Activated naive CD8-positive, alpha-beta T cell treated with anti-CD3 and anti-CD28 coated beads, Interleukin-2, amount 10 ng/mL, durations not matched to agents 7 days and 5 days (primary cell): ENCODE measurements around the gene DONSON. TPM values are rescaled to one million over a fixed set of nuclear protein-coding genes. Genes with fewer than 3 reads are reported as not detected.
"Not testable (repeated sequence)": the region's sequence is repeated elsewhere in the genome, so short reads cannot be mapped to it uniquely, and the experiment has no call there.

Source experiments
- ATAC-seq: fragments of 150-1000 bp; cut with Tn5 transposase; one replicate; pipeline ENCODE4 v1.10.0; 2021; ENCODE audit warnings: low read depth, moderate library complexity
- POLR2A ChIA-PET: fragments of 350-600 bp; sonication (Branson Sonifier 250); formaldehyde crosslinking; loops from one replicate; lab custom pipeline; 2021; ENCODE audit warnings: antibody characterized with exemption; lab: Charles Lee
- DNase-seq: peaks from one replicate; pipeline ENCODE4 v3.0.0; 2021
- H3K27ac Mint-ChIP-seq: one replicate; pipeline ENCODE4 v1.8.0; 2022; ENCODE audit warnings: mild to moderate bottlenecking, mixed read lengths
- H3K27me3 Mint-ChIP-seq: one replicate; pipeline ENCODE4 v1.8.0; 2022; ENCODE audit warnings: mild to moderate bottlenecking, moderate library complexity, mixed read lengths
- H3K36me3 Mint-ChIP-seq: one replicate; pipeline ENCODE4 v1.8.0; 2021; ENCODE audit warnings: mild to moderate bottlenecking, mixed read lengths
- H3K4me1 Mint-ChIP-seq: one replicate; pipeline ENCODE4 v1.8.0; 2021; ENCODE audit warnings: mixed read lengths
- H3K4me3 Mint-ChIP-seq: one replicate; pipeline ENCODE4 v1.8.0; 2022; ENCODE audit warnings: mild to moderate bottlenecking, moderate library complexity, mixed read lengths
- H3K9me3 Mint-ChIP-seq: one replicate; pipeline ENCODE4 v1.8.0; 2021; ENCODE audit warnings: mixed read lengths
- total RNA-seq, 2 experiments: library from RNA; stranded (reverse); gene quantifications; one replicate each; pipeline ENCODE4 v1.2.3, GENCODE V29; 2021

The DONSON gene, protein sequence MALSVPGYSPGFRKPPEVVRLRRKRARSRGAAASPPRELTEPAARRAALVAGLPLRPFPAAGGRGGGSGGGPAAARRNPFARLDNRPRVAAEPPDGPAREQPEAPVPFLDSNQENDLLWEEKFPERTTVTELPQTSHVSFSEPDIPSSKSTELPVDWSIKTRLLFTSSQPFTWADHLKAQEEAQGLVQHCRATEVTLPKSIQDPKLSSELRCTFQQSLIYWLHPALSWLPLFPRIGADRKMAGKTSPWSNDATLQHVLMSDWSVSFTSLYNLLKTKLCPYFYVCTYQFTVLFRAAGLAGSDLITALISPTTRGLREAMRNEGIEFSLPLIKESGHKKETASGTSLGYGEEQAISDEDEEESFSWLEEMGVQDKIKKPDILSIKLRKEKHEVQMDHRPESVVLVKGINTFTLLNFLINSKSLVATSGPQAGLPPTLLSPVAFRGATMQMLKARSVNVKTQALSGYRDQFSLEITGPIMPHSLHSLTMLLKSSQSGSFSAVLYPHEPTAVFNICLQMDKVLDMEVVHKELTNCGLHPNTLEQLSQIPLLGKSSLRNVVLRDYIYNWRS
- 10 to 100 TPM; 29.0 to 33.6 TPM for total RNA-seq

DNA sequence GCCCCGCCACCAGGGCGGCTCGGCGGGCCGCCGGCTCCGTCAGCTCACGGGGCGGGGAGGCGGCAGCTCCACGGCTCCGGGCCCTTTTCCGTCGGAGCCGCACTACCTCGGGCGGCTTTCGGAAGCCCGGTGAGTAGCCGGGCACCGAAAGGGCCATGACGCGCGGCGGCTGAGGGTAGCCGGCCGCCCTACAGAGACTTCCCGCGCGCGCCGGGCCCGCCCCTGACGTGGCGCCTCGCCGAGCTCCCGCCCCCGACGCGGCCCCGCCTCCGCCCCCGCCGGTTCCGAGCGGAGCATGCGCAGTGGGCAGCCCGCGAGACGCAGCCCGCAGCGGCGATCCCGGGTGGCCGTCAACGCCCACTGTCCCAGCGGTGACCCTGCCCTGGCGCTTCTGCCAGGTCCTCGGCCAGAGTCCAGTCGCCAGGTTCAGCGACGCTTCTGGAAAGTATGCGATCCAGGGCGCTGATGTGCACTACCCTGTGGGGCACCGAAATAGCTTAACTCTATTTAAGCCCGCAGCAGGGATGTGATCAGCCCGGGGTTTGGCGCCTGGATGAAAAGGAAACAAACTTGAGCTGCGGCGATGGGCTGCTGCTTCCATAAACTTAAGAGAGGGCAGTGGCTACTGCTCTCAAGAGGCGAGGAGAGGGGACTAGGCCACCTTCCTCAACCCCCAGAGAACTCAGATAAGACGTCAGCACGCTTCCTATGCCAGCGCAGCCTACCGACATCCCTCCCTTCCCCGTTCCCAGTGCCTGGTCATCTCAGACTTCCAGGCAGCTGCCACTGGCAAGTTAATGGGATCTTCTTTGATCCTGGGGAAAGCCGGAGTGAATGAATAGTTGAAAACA lies at the start of gene DONSON:
TSS of gene DONSON (minus strand) at position 200 of the 851 bp plus-strand sequence. CDS start at position 157, 43 bp downstream.
- Mint-ChIP-seq H3K9me3 (no peaks in the 10 kb centered on the region), H3K27ac (peak within 1 kb of the TSS; percentile 89), H3K4me3 (peak within 1 kb of the TSS; percentile 97), H3K36me3 (peaks cover 20% of the 10 kb centered on the region), H3K27me3 (no peaks in the 10 kb centered on the region), H3K4me1 (peaks cover 25% of the 10 kb centered on the region)
- POLR2A ChIA-PET = interaction anchor here (0.5 to 2.6 kb wide), 20 partner anchors 10 to 817 kb away, joined by 3 to 36 read pairs (median 4); partner anchors contain the start of genes DNAJC28, GART, PAXBP1 and SON
- peak; percentile 95 for ATAC-seq
- peak; percentile 98 for DNase-seq

DNA sequence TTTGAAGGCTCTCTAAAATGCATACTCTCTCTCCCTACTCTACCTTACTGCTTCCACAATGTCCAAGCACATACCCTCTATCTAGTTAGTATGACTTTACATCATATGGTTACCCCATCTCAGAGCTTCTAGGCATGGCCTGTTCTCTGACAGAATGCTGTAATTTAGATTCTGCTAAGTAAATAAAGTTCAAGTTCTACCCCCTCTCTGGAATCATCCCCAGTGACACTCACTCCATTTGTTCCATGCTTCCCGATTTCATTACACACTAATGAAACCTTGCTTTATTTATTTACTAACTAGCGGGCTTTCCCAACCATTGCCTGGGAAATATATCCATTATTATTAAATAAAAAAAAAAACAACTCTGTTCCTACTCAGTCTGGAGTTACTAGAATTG lies 45.8 kb upstream of the DONSON start:
- no peaks in the 10 kb centered on the region for H3K27me3 Mint-ChIP-seq
- ATAC-seq (no peak), DNase-seq (no peak)
- H3K36me3 Mint-ChIP-seq = peaks cover 19% of the 10 kb centered on the region
- POLR2A ChIA-PET = no interaction called here
- H3K4me1 Mint-ChIP-seq = peaks cover 4% of the 10 kb centered on the region
- no peak overlapping the region for H3K4me3 Mint-ChIP-seq
- H3K9me3 Mint-ChIP-seq = no peaks in the 10 kb centered on the region
- no peak overlapping the region for H3K27ac Mint-ChIP-seq

DNA sequence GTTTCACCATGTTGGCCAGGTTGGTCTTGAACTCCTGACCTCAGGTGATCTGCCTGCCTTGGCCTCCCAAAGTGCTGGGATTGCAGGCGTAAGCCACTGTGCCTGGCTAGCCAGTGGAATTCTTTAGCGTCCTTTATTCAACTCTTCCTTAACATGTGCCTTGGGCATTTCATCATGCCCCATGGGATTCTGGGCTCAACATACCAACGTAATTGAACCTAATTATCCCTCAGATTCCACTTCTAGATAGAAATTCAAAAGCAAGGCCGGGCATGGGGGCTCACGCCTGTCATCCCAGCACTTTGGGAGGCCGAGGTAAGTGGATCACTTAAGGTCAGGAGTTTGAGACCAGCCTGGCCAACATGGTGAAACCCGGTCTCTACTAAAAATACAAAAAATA lies 37.7 kb upstream of the DONSON start:
- POLR2A ChIA-PET, ATAC-seq, H3K4me3 Mint-ChIP-seq, H3K9me3 Mint-ChIP-seq, H3K27me3 Mint-ChIP-seq, DNase-seq, H3K27ac Mint-ChIP-seq, H3K4me1 Mint-ChIP-seq: not testable (repeated sequence)
- peaks cover 14% of the 10 kb centered on the region for H3K36me3 Mint-ChIP-seq

DNA sequence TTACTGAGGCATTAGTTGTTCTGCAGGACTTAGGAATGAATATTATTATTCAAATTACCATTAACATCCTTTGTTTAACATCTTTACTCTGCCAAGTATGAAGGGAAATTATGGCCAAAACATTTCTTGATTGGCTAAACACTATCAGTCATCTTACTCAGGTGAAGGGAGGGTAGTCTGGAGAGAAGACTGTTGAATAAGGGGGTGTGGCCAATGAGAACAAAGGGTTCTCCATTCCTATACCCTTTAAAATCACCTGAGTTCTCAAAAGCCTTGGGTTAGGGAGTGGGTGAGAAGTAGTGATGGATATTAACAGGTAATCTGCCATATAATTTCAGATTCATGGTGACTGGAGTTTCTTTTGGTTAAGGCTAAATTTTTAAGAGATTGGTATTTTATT lies 33.8 kb upstream of the DONSON start:
- DNase-seq (no peak), ATAC-seq (no peak)
- H3K27ac Mint-ChIP-seq = no peak overlapping the region
- H3K36me3 Mint-ChIP-seq = peaks cover 20% of the 10 kb centered on the region
- POLR2A ChIA-PET = interaction anchor here (0.5 kb wide), 1 partner anchor 525 kb away, joined by 4 read pairs; no protein-coding TSS in a partner anchor
- H3K4me3 Mint-ChIP-seq = no peak overlapping the region
- H3K4me1 Mint-ChIP-seq = no peaks in the 10 kb centered on the region
- H3K9me3 Mint-ChIP-seq = no peaks in the 10 kb centered on the region
- H3K27me3 Mint-ChIP-seq = no peaks in the 10 kb centered on the region

DNA sequence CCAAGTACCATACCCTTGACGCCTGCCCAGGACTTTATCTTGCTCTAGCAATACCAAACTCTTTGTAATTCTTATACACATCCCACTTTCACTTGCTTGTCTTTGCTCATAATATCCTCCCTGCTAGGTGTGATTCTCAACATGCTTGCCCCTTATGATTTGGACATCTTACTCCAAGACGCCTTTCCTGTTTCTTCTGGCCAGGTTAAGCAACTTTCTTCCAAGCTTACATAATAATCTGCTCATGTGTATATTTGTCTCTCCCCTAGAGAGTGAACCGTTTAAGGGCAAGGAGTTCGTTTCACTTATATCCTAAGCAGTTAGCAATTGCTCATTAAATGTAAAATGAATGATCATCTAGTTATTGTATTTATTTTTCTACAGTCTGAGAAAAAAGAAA lies 31.2 kb upstream of the DONSON start:
- Mint-ChIP-seq H3K9me3 (no peaks in the 10 kb centered on the region), H3K27me3 (no peaks in the 10 kb centered on the region), H3K36me3 (peaks cover 21% of the 10 kb centered on the region), H3K4me3 (no peak overlapping the region), H3K27ac (no peak overlapping the region), H3K4me1 (no peaks in the 10 kb centered on the region)
- ATAC-seq (no peak), DNase-seq (no peak)
- POLR2A ChIA-PET = interaction anchor here (1.2 kb wide), 1 partner anchor 31 kb away, joined by 3 read pairs; the partner anchor contains the start of gene DONSON

DNA sequence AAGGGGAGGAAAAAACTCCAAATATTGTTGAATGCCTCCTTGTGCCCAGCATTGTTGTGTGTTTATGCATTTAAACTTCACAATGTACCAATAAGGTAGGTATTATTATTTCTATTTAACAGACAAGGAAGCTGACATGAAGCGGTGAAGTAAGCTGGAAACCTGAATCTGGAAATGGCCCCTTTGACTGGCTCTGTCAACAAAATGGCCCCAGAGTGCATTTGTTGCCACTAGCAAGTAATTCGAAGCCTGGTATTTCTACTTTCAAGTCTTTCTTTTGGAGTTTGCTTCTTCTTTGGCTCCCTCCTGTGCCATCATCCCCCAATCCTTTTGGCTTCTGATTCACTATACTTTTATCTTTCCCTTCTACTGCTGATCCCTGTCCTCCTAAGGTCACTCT lies 29.9 kb upstream of the DONSON start:
- POLR2A ChIA-PET = interaction anchor here (0.7 kb wide), 1 partner anchor 284 kb away, joined by 3 read pairs; no protein-coding TSS in a partner anchor
- no peak overlapping the region for H3K27ac Mint-ChIP-seq
- H3K9me3 Mint-ChIP-seq = no peaks in the 10 kb centered on the region
- no peak for DNase-seq
- no peaks in the 10 kb centered on the region for H3K4me1 Mint-ChIP-seq
- ATAC-seq = no peak
- H3K36me3 Mint-ChIP-seq = peaks cover 20% of the 10 kb centered on the region
- H3K4me3 Mint-ChIP-seq = no peak overlapping the region
- H3K27me3 Mint-ChIP-seq = no peaks in the 10 kb centered on the region

DNA sequence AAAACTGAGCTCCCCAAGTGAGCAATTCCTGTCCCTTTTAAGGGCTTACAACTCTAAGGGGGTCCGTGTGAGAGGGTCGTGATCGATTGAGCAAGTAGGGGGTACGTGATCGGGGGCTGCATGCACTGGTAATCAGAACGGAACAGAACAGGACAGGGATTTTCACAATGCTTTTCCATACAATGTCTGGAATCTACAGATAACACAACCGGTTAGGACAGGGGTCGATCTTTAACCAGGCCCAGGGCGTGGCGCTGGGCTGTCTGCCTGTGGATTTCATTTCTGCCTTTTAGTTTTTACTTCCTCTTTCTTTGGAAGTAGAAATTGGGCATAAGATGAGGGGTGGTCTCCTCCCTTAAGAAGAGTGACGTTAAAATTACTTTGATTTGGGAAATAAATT lies 29.1 kb upstream of the DONSON start:
- H3K9me3 Mint-ChIP-seq, H3K4me3 Mint-ChIP-seq, H3K4me1 Mint-ChIP-seq, DNase-seq, H3K27me3 Mint-ChIP-seq, POLR2A ChIA-PET, ATAC-seq, H3K27ac Mint-ChIP-seq: not testable (repeated sequence)
- peaks cover 21% of the 10 kb centered on the region for H3K36me3 Mint-ChIP-seq

DNA sequence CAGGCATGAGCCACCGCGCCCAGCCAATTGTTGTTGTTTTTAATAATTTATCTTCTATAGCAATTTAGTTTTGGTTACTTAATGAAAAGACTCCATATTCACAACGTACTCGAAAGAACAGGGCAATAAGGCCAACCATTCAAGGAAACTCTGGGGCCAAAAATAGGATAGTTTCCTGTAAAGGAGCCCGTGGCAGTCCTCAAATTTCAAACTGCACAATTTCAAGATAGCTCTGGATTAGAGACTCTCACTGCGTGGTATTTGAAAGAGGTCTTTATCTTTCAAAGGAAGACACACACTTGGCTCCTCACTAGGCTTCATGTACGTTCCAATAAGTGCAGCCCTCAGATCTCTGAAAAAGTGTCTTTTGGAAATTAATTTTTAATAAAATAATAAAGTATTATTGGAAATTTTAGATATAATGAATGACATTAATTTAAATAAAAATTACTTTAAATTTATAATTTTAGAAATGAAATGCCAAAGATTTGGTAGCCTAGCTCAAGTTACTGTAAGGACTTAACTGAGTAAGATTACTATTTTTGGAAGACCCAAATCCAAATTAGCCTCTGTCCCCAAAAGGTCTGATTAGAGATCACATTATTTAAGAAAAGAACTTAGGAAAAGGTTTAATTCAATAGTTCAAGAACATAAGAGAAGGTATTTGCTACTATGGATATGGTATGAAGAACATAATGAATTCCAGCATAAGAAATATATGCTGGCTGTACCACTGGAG lies 22.7 kb upstream of the DONSON start:
- no peak overlapping the region for H3K4me3 Mint-ChIP-seq
- H3K9me3 Mint-ChIP-seq = no peaks in the 10 kb centered on the region
- DNase-seq (no peak), ATAC-seq (no peak)
- no peak overlapping the region for H3K27ac Mint-ChIP-seq
- H3K36me3 Mint-ChIP-seq = peaks cover 4% of the 10 kb centered on the region
- no peaks in the 10 kb centered on the region for H3K4me1 Mint-ChIP-seq
- POLR2A ChIA-PET = no interaction called here
- H3K27me3 Mint-ChIP-seq = no peaks in the 10 kb centered on the region

DNA sequence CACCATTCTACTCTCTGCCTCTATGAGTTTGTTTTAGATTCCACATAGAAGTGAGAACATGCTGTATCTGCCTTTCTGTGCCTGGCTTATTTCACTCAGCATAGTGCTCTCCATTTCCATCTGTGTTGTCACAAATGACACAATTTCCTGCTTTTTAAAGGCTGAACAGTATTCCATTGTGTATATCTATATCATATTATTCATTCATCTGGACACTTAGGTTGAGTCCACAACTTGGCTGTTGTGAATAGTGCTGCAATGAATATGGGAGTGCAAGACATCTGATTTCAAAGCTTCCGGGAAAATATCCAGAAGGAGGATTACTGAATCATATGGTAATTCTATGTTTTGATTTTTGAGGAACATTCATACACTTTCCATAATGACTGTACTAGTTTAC lies 20.1 kb upstream of the DONSON start:
- Mint-ChIP-seq H3K36me3 (peaks cover 2% of the 10 kb centered on the region), H3K27me3 (no peaks in the 10 kb centered on the region), H3K4me1 (peaks cover 5% of the 10 kb centered on the region), H3K9me3 (no peaks in the 10 kb centered on the region), H3K4me3 (no peak overlapping the region), H3K27ac (no peak overlapping the region)
- DNase-seq (no peak), ATAC-seq (no peak)
- POLR2A ChIA-PET = no interaction called here

DNA sequence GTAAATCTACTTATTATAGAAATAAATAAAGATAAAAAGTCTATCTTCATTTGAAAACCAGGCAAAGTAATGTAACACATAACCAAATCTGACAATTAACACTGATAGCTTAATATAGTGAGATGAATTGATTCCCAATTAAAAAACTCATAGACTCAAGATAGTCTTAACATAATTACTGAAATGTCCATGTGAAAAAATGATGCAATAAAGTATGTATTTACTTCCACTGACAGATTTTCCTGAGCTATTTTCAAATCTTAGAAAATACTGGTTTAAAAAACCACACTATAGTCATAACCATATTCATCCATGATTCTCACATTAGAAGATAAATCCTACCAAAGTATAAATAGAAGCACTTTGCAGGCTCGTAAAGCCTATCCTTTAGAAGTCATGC lies 9.6 kb upstream of the DONSON start:
- Mint-ChIP-seq H3K9me3 (no peaks in the 10 kb centered on the region), H3K4me3 (no peak overlapping the region), H3K27me3 (no peaks in the 10 kb centered on the region), H3K36me3 (peaks cover 11% of the 10 kb centered on the region), H3K27ac (no peak overlapping the region), H3K4me1 (no peaks in the 10 kb centered on the region)
- ATAC-seq = no peak
- POLR2A ChIA-PET = no interaction called here
- no peak for DNase-seq

DNA sequence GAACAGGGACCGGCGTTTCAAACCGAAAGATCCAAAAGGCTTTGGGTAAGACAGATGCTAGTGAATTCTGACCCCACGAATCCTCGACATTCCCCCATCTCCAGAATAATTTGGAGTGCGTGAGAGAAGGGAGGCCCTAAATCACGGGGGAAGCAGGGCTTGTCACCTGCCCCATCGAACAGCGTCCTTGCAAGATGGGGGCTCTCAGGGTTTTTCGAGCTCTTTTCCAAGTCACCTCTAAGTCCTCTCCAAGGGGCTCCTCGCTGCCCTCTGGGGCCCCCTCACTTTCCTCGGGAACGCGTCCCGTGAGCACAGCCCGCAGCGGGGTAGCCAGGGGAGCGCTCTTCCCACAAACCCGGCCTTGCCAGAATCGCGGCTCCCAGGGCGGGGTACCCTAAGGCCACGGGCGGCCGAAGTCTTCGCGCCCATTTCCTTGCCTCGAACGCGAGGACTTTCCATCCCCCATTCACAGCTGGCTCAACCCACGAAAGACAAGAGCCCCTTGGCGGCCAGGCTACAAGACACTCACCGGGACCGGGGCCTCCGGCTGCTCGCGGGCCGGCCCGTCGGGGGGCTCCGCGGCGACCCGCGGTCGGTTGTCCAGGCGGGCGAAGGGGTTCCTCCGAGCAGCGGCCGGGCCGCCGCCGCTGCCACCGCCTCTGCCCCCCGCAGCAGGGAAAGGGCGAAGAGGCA lies 546 bp downstream of the DONSON start:
- DNase-seq (no peak), ATAC-seq (peak; percentile 29)
- Mint-ChIP-seq H3K27ac (peak overlapping the region; percentile 89), H3K9me3 (no peaks in the 10 kb centered on the region), H3K4me3 (peak overlapping the region; percentile 92), H3K4me1 (peaks cover 25% of the 10 kb centered on the region), H3K36me3 (peaks cover 18% of the 10 kb centered on the region), H3K27me3 (no peaks in the 10 kb centered on the region)
- POLR2A ChIA-PET = interaction anchor here (0.8 to 2.6 kb wide), 15 partner anchors 9 to 226 kb away, joined by 3 to 36 read pairs (median 5); partner anchors contain the start of genes DNAJC28, GART, SON and TMEM50B

DNA sequence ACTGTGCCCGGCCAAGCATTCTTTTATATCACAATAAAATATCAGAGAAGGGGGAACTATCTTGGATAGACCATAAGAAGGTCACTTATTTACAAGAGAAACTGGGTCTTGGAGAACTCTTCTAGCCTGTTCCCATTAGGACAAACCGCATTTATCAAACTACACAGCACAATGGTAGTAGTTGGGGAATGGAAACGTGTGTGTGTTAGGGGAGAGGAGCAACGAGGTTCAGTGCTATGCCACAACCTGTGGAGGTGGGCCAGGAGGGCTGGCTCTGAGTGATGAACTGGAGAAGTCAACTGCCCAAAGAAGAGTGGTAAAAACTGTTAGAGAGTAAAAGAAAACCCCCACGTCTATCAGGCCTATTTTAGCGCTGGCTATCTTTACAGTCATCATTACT lies 1.6 kb downstream of the DONSON start:
- Mint-ChIP-seq H3K9me3 (no peaks in the 10 kb centered on the region), H3K4me1 (peaks cover 25% of the 10 kb centered on the region), H3K27ac (no peak overlapping the region), H3K4me3 (peak overlapping the region; percentile 71), H3K27me3 (no peaks in the 10 kb centered on the region), H3K36me3 (peaks cover 18% of the 10 kb centered on the region)
- DNase-seq (no peak), ATAC-seq (no peak)
- POLR2A ChIA-PET = no interaction called here
